Activated CD8-positive, alpha-beta memory T cell treated with anti-CD3 and anti-CD28 coated beads, Interleukin-2, amount 50 U/mL, for 24 hours (primary cell): ENCODE results near the gene RAI1.

Experiments
- DNase-seq: peaks from one replicate; pipeline ENCODE4 v3.0.0-alpha.2; 2020; ENCODE audit errors: extremely low read depth

The RAI1 gene

GRCh38 chr17:17732892-17733670 lies 51.8 kb downstream of the RAI1 start:
- no peak for DNase-seq

- no peak for DNase-seq
These were observed 55.2 kb downstream of the RAI1 start for GRCh38 chr17:17736205-17737183.

- DNase-seq = no peak
These were observed 57.0 kb downstream of the RAI1 start for GRCh38 chr17:17737961-17738894.

GRCh38 chr17:17738901-17739300 lies 57.6 kb downstream of the RAI1 start:
- no peak for DNase-seq

GRCh38 chr17:17739388-17740066 lies 58.3 kb downstream of the RAI1 start:
- no peak for DNase-seq

- no peak for DNase-seq
These were observed 59.5 kb downstream of the RAI1 start for GRCh38 chr17:17740615-17741348.

- no peak for DNase-seq
These were observed 60.2 kb downstream of the RAI1 start for GRCh38 chr17:17741349-17742023.

- no peak for DNase-seq
These were observed 60.9 kb downstream of the RAI1 start for GRCh38 chr17:17742133-17742621.

GRCh38 chr17:17742688-17743390 lies 61.6 kb downstream of the RAI1 start:
- DNase-seq = no peak

- no peak for DNase-seq
These were observed 62.3 kb downstream of the RAI1 start for GRCh38 chr17:17743391-17744112.

GRCh38 chr17:17744116-17744515 lies 62.9 kb downstream of the RAI1 start:
- no peak for DNase-seq

- DNase-seq = no peak
These were observed 64.5 kb downstream of the RAI1 start for GRCh38 chr17:17745476-17746455.

- DNase-seq = no peak
These were observed 66.9 kb downstream of the RAI1 start for GRCh38 chr17:17748179-17748578.

- no peak for DNase-seq
These were observed 67.3 kb downstream of the RAI1 start for GRCh38 chr17:17748604-17749003.

- DNase-seq = no peak
These were observed 67.9 kb downstream of the RAI1 start for GRCh38 chr17:17749025-17749772.

GRCh38 chr17:17749921-17750320 lies 68.7 kb downstream of the RAI1 start:
- DNase-seq = no peak
